ENCODE data around the gene CAPN3.

DNA sequence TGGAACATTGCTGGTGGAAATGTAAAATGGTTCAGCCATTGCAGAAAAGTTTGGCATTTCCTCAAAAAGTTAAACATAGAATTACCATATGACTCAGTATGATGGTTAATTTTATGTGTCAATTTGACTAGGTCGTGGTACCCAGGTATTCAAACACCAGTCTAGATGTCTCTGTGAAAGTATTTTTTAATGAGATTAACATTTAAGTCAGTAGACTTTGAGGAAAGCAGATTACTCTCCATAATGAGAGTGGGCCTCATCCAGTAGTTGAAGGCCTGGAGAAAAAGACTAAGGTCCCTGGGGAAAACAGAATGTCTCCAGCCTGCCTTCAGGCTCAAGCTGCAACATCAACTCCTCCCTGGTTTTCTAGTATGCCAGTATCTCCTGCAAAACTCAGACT lies 43.8 kb upstream of the CAPN3 start:
- TF ChIP-seq, protein P1, sequence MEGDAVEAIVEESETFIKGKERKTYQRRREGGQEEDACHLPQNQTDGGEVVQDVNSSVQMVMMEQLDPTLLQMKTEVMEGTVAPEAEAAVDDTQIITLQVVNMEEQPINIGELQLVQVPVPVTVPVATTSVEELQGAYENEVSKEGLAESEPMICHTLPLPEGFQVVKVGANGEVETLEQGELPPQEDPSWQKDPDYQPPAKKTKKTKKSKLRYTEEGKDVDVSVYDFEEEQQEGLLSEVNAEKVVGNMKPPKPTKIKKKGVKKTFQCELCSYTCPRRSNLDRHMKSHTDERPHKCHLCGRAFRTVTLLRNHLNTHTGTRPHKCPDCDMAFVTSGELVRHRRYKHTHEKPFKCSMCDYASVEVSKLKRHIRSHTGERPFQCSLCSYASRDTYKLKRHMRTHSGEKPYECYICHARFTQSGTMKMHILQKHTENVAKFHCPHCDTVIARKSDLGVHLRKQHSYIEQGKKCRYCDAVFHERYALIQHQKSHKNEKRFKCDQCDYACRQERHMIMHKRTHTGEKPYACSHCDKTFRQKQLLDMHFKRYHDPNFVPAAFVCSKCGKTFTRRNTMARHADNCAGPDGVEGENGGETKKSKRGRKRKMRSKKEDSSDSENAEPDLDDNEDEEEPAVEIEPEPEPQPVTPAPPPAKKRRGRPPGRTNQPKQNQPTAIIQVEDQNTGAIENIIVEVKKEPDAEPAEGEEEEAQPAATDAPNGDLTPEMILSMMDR (conservative IDR thresholded peaks at IDR 0.05; ENCODE audit: low read depth in 2 of 2), result no peak
- TF ChIP-seq CREB1 (CRISPR knock-in tag; IDR thresholded peaks at IDR 0.05; ENCODE audit: low read depth) (no peak), EZH2phosphoT487 (IDR thresholded peaks at IDR 0.05; ENCODE audit: unreplicated experiment) (no peak), EZH2 (IDR thresholded peaks at IDR 0.05; ENCODE audit: low read depth, unreplicated experiment) (no peak)

Measured in GM23338 (cell line).